Stimulated activated CD4-positive, alpha-beta T cell treated with anti-CD3 and anti-CD28 coated beads, Interleukin-12 subunit alpha, Interleukin-12 subunit beta, amount 100 ng/mL, for 48 hours (primary cell): ENCODE results near the gene SUCO.

Source experiments
- DNase-seq, 3 donors: peaks; one replicate each; pipeline ENCODE4 v3.0.0-alpha.2; 2020; ENCODE audit warnings: low read depth in 2 of 3, low spot score in 1 of 3

The SUCO gene

DNA sequence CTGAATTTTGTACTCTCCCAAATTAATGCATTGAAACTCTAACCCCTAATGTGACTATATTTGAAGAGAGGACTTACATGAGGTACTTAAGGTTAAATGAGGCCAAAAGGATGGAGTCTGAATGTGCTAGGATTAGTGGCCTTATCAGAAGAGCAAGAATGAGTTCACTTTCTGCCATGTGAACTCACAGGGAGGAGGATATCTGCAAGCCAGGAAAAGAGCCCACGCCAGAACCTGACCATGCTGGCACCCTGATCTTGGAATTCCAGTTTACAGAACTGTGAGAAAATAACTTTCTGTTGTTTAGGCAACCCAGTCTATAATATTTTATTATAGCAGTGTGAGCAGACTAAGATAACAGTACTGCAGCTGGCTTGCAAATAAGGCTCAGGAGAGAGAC lies 113.7 kb downstream of the SUCO start:
- no peak for DNase-seq

- DNase-seq, result no peak
Measured at GRCh38 chr1:172647110-172647564, 114.2 kb downstream of the SUCO start.

GRCh38 chr1:172647987-172648386 lies 115.0 kb downstream of the SUCO start:
- no peak for DNase-seq

DNA sequence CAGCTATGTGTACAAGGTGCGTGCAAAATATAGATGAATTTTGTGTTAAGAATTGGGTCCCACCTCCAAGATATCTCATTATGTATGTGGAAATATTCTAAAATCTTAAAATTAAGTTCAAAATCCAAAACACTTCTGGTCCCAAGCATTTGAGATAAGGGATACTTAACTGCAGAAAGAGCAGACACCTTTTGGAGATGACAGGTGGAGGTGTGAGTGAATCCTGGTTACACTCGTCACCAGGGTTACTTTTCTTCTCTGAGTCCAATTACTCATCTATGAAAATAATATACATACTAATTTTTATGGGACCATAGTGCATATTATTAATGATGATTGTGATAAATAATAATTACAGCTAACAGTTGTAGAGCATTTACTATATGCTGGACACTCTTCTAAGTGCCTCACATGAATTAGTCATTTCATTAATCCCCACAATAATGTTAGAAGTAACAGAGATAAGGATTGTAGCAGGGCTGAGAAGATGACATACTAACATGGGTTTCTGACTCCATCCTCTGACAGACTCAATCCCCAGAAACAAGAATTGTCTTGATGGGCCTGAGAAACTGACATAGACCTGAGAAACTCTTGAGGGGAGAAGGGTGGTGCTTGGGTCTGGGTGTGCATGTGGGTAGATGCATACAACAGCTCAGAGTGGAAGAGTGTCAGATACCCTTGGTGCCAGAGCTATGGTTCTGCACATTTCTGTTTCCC lies 117.7 kb downstream of the SUCO start:
- DNase-seq, result no peak

DNA sequence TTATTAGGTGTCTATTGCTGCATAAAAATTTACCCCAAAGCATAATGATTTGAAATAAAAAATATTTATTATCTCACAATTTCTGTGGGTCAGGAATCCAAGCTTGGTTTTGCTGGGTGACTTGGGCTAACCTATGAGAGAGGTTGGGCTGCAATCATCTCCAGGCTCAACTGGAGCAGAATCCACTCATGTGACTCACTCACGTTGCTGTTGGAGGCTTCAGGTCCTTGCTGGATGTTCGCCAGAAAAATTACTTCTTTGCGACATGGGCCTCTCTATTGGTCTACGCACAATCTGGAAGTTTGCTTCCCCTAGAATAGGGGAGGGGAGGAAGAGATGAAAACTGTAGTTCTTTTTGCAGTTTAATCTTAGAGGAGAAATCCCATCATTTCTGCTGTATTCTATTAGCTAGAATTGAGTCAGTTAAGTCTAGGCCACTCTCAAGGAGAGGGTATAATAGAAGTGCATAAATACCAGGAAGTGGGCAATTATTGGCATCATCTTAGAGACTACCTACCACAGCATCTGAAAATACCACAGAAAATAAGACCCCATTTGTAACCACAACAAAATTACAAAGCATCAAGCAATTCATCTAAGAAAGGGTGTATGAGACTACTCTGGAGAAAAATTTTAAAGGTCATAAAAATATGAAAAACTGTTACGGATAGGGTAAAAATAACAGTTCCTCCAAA lies 120.2 kb downstream of the SUCO start:
- no peak for DNase-seq

DNA sequence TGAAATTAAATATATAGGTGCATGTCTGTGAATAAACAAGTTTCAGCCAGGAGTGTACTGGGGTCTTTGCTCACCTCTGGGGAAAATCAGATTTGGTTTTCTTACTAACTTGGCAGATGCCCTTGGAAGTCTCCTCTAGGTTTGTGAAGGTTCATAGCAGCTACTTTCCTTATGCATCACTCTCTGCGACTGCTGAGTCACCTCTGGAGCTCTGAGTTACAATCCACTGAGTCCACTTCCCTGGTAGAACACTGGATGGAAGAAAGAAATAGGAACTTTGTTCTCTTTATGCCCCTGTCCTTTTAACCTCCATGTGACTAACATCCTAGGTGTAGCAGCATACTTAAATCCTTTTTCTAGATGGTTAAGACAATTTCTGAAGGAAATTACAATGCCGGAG lies 121.6 kb downstream of the SUCO start:
- no peak for DNase-seq

GRCh38 chr1:172656576-172656975 lies 123.6 kb downstream of the SUCO start:
- no peak for DNase-seq

DNA sequence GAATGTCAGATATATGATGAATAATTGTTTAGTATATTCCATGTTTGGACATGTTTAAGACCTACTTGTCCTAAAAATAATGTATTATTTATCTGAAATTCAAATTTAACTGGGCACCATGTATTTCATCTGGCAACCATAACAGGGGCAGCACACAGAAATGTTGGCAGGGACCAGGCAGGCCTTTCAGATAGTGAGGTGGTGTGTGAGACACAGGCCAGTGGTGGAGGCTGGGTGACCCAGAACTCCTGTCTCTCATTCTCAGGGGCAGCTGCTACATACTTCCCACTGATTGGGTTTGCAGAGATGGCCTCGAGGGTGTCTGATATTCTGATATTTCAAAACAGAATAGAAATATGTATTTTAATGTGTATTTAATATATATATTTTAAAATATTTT lies 124.6 kb downstream of the SUCO start:
- no peak for DNase-seq

GRCh38 chr1:172658871-172659453 lies 126.0 kb downstream of the SUCO start, which contains the start of gene FASLG:
Gene FASLG (plus strand): TSS chr1:172659103. CDS start chr1:172659202, 99 bp downstream.
- DNase-seq, result peak in 2 of 3 donors; percentile 42 to 65

DNA sequence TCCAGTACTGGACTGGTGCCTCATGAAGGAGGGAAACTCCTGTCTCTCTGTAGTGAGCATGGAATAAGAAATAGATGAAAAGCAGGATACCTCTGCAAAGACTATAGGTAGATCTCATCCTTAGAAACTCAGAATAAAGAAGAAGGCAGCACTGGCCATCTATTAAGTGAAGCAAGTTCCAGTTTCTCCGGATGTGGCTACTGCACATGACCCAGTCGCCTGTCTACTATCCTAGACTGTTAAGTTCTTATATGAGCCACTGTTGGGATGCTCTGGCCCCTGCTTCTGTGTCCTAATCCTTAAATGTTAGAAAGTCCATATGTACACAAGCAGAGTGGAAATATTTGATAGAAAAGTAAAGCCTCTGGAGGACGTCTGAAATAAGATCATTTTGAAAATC lies 128.2 kb downstream of the SUCO start:
- DNase-seq, result no peak
